GM21526 (cell line): Measurements from ENCODE around the gene GRIP2.

ENCODE experiments used
- ATAC-seq: cut with Tn5 transposase; IDR thresholded peaks from one replicate; pipeline ENCODE4 v1.9.1; 2021; ENCODE audit warnings: moderate library complexity; ENCODE audit not compliant: unreplicated experiment, low FRiP score

GRIP2 gene

DNA sequence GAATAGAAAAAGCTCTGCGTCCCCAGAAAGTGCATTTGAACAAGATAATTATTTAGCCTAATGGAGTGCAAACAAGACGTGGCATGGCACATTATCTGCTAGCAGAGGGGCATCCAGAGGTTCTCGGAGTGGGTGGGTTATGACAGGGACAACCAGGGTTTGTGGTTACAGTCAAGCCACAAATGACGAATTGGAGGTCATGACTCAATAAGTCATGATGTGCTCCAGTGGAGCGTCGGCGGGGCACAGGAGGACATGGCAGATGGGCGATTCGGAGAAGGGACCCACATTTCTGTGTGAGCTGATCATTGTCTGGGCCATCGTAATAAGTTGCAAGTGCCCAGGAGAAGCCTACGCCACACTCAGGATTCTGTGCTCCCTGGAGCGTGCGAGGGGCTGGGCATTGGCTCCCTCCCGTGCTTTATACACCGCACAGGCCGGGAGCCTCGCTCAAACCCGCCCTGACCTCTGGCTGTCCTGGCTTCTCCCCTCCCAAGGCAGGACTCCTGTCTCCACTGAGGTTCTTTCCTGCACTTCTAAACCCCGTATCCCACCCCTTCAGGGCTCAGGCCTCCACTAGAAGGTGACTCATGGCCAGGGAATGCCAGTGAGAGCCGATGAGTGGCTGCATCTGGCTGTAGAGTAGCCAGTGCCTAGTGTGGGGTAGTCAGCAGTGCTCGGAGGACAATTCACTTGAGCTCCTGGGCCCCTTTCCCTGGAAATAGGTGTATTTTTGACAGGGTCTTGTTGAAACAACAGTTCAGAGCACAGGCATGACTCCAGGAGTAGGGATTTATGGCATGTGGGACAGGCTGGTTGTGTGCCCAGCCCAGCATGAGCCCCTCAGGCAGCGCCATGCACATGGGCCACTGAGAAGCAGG, 67.4 kb downstream of the GRIP2 start:
- ATAC-seq, result no peak

DNA sequence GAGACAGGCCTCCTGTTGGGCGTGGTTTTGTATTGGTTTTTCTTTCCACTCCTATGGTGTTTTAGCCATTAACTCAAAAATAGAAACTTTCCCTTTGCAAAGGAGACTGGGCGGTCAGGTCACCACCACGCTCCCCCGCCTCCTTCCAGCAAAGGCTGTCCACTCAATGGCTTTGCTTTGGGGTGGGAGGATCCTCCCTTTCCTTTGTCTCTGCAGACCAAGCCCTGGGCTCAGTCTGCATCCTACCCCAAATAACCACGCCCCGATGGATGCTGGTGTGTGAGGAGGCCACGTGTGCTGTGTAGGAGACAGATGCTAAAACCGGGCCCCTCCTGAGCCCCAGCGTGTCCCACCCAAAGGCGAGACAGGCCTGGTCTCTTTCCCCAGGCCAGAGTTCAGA, 68.5 kb downstream of the GRIP2 start:
- ATAC-seq, result no peak

DNA sequence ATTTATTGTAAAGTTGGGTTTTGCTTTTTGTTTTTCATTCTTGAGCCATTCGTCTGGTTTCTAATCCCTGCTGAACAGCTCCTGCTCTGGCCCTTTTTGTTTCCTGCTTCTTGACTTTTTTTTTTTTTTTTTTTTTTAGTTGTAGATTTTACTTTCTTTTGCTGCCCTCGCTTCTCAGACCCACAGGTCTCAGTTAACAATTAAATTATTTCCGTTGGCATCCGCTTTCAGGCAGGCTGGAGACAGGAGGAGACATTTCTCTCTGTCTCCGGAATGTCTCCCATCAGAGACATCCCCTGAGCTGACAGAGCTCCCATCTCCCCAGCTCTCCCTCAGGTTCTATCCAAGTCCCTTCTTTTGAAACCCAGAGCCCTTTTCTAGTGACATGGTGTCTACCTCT, 69.1 kb downstream of the GRIP2 start:
- no peak for ATAC-seq

DNA sequence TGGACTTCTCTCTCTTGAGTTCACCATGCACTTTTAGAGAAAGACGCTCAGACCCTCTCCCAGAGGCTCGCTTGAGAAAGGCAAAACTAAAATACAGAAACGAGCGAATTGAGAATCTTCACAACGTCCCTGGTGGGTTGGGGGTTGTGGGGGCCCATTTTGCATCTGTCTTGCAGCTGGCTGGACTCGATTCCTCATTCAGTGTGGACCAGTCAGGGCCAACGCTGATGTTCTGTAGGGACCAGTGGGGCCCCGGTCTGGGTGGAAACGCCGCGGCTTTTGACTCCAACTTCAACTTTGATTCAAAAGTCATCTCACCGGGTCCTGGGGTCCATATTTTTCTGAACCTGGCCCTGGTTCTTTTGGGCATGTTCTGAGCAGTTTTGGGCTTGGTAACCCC, 69.7 kb downstream of the GRIP2 start:
- ATAC-seq, result no peak

DNA sequence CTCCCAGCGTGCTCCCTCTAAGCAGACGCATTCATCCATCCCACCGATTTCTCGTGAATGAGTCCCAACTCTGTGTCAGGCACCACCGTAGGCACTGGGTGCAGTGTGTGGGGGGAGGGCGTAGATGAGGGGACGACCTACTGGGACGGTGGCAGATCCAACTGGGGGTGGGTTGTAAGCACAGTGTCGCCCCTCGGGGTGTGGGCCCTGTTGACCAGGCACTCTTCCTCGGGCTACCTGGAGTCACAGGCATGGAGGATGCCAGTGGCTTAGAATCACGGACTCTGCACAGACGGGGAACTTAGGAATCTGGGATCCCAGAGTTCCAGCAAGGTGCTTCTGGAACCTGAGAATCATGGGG, 71.5 kb downstream of the GRIP2 start:
- no peak for ATAC-seq

DNA sequence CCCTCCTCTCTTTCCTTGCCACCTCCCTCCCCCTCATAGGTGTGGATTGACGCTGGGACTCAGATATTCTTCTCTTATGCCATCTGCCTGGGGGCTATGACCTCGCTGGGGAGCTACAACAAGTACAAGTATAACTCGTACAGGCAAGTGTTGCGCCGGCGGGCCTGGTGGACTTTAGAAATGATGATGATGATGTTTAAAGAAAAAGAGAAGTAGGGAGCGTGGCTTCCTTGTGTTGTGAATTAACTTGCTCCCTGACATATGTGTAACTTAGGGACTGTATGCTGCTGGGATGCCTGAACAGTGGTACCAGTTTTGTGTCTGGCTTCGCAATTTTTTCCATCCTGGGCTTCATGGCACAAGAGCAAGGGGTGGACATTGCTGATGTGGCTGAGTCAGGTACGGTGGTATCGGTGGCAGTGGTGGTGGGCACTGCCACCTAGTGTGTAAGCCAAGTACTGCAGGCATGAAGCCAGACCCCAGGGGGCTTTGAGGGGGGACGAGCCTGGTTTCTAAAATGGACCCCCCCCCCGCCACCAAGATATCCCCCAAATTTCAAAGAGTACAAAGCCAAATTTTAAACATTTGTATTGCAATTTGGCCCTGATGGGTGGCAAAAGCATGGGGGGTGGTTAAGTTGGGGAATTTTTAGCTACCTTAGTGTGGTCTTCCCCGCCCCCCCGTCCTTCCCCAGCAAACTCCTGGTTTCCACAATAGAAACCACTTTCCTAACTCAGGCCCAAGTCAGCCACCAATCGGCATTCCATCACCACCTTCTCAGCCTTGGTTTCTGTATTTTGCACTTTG, 72.1 kb downstream of the GRIP2 start:
- no peak for ATAC-seq

DNA sequence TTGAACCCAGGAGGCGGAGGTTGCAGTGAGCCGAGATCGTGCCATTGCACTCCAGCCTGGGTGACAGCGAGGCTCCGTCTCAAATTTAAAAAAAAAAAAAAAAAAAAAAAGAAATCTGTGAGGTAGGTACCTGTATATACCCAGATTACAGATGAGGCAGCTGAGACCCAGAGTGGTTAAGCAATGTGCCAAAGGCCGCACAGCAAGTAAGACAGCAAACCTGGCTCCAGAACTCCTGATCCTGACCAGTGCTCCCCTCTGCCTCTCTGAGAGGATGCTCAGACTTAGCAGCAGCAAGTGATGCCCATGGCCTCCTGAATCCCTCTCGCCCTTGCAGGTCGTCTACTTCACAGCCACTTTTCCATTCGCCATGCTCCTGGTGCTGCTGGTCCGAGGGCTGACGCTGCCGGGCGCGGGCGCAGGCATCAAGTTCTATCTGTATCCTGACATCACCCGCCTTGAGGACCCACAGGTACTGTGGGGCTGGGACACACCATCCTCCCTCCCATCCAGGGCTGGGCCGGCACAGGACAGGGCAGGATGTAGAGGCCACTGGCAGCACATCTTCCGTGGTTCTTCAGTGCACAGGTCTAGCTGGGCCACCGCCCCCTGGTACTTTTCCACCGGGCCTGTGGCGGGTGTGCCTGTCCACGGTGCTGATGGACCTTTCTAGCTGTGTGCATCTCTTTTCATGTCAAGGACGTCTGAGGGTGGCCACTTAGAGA, 73.8 kb downstream of the GRIP2 start:
- no peak for ATAC-seq

DNA sequence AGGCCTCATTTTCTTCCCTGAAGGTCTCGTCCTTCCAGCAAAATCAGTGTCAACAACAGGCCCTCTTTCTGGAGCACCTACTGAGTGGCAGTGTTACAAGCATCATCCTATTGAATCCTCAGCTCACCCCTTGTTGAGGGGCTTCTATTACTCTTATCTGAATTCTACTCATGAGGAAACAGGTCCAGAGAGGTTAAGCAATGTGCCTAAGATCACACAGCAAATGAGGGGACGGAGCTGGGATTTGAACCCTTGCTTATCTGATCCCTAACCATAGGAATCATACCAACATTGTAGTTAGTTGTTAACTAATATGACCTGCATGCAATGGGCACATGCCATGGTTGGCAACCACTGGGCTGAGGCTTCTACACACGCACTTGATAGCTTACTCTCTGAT, 74.7 kb downstream of the GRIP2 start:
- ATAC-seq, result no peak

DNA sequence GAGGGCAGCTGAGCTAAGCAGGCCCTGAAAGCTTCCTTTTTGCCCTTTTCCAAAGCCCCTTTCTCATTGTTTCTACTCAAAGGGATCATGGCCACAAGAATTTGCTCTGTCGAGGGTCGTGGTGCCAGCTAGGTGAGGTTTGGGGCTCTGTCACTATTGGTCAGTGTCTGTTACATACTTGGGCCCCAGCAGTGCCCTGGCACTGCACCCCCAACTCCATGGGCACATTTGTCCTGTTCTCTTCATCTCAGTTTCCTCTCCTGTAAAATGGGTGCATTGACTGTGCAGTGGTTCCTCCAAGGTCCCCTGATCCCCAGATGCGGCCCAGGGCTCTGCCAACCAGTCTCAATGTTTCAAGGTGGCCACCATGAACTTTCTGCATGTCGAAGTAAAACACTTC, 75.6 kb downstream of the GRIP2 start:
- no peak for ATAC-seq

DNA sequence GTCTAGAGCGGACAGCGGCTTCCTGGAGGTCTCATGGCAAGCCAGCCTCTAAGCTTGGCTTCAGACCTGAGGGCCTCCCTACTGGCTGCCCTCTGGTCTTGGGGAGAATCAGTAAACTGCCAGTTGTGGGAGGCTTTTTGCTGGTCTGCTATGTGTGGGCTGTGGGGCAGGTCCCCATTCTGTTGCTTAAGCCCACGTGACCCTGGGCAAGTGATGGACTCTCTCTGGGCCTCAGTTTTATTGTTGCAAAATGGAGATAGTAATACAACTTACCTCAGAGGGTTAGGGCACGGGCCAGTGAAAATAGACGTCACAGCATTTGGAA, 76.0 kb downstream of the GRIP2 start:
- no peak for ATAC-seq

DNA sequence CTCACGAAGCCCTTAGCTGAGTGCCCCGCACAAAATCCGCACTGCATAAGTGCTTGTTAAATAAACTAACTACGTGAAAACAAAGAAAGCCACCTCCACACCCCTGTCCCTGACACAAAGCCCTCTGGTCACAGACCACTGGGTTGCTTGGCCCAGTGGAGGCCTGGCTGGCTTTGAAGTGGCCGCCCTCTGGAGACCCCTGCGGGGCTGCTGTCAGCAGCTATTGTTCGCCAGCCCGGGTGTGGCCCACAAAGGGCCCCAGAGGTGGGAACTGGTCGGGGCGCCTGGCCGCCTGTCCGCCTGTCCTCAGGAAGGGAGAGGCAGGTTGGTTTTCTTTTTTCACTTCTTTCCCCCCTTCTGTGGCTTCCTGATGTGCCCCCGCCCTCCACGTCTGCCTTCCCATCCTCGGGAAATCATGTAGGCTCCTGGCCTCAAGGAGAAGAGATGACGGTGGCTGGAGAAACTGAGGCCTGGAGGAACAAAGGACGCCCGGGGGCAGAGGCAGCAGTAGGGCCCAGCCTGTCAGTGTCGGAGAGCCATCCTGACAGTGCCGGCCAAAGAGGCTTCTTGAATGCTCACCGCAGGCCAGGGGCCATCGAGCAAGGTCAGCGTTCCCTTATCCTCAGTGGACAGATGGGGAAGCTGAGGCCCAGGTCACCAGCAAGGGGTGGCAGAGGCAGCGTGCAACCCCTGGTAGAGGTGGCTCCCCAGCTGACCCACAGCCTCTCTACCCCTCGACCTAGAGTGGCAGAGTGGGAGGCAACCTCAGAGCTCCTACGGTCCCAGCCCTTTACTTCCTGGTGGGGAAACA, 76.6 kb downstream of the GRIP2 start:
- ATAC-seq, result no peak

DNA sequence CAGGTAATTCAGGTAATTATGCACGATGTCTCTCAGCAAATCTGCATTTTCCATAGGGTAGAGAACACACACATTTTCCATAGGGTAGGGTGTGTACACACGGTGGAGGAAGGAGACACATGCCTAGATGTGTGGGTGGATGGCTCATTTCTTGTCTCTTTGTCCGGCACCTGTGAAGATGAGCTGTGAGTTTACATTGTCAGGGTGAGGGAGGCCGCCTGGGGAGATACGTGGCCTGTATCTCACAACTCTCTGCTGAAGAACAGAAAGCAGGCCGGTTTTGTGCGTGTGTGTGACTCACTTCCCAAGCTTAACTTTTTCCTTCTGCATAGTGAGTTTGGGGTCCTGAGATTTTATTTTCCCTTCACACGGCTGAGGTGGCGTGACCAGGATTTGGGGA, 77.4 kb downstream of the GRIP2 start:
- no peak for ATAC-seq

DNA sequence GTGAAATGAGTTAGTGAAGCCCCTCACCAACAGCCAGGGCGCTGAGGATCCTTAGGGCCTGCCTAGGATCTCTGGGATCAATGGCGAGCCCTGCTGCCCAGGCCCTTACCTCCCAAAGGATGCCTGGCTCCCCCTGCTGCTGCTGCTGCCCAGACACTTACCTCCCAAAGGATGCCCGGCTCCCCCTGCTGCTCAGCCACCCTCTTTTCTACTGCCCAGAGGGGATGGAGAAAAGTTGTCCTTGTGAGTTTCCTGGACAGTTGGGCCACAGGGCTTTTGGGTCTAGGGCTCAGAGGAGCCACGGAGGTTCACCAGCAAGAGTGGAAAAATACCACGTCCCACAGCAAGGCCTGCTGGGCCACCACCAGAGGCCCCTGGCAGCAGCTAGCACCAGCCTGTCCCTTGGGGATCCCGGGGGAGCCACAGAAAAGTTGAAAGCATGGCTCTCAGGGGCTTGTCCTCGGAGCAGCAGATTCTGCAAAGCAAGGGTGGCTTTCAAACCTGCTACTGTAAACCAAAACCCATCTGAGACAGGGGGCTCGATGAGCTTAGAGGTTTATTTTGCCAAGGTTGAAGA, 78.3 kb downstream of the GRIP2 start:
- no peak for ATAC-seq

DNA sequence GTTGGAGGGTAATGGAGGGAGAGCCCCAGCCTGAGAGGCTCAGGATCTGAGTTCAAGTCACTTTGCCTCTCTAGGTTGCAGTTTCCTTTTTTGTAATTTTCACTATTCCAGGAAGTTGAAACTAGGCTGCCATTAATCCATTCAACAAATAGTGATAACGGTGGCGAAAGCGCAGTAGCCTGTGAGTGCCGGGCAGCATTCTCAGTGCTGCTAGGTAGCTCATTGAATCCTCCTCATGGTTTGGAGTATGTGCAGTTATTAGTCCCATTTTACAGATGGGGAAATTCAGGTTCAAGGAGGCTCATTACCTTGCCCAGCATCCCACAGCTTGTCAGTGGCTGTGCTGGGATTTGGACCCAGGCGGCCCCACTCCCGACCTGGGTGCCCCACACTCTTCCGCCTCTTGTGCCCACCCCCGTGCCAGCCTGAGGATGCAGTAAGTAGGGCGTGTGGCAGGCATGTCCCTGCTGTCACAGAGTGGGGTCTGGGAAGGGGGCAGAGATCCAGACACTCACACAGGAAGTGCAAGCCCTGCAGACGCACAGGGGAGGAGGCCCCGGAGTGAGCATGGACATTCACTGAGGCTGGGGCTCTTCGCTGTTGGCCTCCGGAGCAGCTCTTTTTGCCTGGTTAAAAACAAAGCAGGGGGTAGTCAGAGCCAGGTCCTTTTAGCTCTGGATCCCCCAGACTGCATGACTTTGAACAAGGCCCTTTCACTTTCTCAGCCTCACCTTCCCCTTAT, 79.0 kb downstream of the GRIP2 start:
- ATAC-seq, result no peak

DNA sequence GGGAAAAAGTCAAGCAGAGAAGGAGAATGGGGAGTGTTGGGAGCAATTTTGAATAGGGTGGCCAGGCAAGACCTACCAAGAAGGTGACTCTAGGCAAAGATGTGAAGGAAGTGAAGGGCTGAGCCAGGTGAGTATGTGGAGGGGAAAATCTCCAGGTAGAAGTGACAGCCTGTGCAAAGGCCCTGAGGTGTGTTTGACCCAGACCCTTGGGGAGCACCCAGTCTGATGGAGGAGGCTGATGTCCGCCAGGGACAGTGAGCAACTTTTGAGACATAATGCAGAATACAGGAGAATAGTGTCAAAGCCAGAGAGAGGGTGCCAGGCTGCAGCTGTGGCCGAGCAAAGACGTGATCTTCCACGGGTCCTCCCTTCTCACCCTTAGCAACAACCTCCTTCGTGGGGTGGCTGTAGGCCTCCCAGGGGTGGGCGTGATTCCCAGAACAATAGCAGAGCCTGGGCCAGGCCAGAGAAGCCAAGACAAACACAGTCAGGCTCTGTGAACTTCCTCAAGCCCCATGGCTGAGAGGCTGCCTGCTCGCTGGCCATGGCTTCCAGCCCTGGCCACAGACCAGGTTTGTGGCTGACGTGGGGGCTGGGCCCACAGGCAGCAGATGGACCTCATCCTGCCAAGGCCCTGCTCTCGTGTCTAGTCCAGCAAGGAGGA, 79.7 kb downstream of the GRIP2 start:
- no peak for ATAC-seq

DNA sequence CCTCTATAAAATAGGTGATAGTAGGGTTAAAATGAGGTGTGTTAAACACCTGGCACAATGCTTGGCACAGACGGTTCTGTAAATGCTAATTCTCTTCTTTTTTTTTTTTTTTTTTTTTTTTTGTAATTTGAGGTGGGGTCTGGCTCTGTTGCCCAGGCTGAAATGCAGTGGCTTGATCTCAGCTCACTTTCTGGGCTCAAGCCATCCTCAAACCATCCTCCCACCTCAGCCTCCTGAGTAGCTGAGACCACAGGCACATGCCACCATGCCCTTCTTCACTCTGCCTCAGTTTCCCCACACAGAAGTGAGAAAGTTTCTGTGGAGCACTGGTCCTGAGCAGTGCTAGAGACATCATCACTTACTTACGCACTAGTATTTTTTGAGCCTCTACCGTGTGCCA, 80.4 kb downstream of the GRIP2 start:
- no peak for ATAC-seq

DNA sequence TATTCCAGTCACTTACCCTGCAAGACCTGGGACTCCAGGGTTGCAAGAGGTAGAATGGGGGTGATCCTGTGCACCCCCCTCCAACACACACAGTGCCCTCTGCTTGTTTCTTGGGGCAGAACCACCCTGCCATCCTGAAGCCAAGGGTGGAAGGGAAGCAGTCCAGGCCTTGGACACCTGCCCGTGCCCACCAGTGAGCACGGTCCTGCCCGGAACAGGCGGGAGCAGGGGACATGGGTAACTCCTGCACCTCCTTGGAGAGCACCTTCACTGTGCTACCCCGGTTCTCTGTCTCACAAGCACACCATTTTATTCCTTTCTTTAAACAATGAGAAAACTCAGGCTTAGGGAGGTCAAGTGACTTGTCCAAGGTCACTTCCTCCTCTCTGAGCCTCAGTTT, 80.8 kb downstream of the GRIP2 start:
- no peak for ATAC-seq

DNA sequence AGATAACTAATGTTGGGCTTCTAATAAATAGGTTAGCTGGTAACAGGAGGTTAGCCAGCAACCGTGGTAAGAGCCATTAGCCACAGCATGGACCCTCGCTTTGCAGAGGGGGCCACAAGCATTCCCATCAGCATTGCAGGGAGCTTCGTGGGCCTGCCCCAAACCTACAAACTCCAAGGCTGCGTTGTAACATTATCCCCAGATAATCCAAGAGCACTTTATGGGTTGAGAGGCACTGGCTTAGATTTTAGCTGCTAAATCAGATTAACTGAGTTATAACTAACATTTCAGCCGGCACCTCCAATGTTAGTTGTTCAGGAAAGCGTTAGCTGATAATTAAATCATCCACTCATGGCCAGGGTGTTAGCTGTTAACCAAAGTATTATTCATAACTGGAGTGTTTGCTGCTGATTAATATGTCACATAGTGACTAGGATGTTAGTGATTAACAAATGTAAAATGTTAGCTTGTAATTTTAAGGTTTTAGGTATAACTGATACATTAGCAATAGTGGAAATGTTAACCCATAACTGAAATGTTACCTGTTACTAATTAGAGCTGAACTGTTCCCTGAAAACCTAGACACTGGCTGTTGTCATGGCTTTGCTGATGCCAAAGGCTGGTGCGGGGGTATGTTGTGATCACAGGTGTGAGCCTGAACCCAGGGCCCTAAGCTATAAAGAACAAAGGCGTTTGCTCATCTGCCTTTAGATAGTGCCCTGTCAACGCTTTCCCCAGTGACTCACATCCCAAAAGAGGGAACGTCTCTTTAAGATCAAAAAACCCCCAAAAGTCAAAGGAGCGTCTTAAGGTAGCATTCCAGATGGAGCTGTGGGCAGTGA, 81.5 kb downstream of the GRIP2 start:
- ATAC-seq, result no peak
